Right lobe of liver (tissue), 4 donors: Measurements from ENCODE around the gene CLDN20.

Experiments used
- POLR2A ChIP-seq: fragments of 450-650 bp; IDR thresholded peaks from one replicate; pipeline ENCODE4 v1.6.1; 2017; ENCODE audit warnings: antibody characterized with exemption, mild to moderate bottlenecking
- TF ChIP-seq, protein P1 (sequence below), 4 donors: fragments of 200-600 bp in 3 of 4; fragments of 450-650 bp in 1 of 4; IDR thresholded peaks; one replicate each; pipeline versions ENCODE4 v1.5.1 to v1.8.0; 2016 to 2022; ENCODE audit warnings: antibody characterized with exemption in 4 of 4, mild to moderate bottlenecking in 2 of 4
- donor health status: DM: no; HTN: no; CAD: no.
- donor health status: DM: no; HTN: no; CAD: no.
- donor health status: DM: no; HTN: yes; CAD: no.

DNA sequence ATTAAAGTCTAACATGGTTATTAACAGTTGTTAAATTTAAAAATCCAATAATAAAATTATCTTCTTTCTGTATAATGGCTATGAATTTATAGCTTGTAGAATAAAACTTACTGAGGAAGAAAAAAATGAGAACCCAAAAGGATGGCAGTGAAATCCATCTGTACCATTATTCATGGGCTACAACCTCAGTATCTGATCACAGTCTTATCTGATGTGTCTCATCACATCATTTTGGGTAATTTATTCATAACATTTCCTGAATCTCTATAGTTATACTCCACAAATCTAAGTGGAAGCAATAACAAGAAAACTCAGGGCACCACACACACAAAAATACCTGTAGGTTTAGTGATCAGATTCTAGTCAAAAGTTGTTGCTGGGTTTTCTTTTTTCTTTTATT is 7.3 kb downstream of the CLDN20 start:
- TF ChIP-seq, protein P1, sequence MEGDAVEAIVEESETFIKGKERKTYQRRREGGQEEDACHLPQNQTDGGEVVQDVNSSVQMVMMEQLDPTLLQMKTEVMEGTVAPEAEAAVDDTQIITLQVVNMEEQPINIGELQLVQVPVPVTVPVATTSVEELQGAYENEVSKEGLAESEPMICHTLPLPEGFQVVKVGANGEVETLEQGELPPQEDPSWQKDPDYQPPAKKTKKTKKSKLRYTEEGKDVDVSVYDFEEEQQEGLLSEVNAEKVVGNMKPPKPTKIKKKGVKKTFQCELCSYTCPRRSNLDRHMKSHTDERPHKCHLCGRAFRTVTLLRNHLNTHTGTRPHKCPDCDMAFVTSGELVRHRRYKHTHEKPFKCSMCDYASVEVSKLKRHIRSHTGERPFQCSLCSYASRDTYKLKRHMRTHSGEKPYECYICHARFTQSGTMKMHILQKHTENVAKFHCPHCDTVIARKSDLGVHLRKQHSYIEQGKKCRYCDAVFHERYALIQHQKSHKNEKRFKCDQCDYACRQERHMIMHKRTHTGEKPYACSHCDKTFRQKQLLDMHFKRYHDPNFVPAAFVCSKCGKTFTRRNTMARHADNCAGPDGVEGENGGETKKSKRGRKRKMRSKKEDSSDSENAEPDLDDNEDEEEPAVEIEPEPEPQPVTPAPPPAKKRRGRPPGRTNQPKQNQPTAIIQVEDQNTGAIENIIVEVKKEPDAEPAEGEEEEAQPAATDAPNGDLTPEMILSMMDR (IDR thresholded peaks at IDR 0.05) = no peak
- TF ChIP-seq POLR2A = no peak
